ENCODE measurements around the gene PPA2.

DNA sequence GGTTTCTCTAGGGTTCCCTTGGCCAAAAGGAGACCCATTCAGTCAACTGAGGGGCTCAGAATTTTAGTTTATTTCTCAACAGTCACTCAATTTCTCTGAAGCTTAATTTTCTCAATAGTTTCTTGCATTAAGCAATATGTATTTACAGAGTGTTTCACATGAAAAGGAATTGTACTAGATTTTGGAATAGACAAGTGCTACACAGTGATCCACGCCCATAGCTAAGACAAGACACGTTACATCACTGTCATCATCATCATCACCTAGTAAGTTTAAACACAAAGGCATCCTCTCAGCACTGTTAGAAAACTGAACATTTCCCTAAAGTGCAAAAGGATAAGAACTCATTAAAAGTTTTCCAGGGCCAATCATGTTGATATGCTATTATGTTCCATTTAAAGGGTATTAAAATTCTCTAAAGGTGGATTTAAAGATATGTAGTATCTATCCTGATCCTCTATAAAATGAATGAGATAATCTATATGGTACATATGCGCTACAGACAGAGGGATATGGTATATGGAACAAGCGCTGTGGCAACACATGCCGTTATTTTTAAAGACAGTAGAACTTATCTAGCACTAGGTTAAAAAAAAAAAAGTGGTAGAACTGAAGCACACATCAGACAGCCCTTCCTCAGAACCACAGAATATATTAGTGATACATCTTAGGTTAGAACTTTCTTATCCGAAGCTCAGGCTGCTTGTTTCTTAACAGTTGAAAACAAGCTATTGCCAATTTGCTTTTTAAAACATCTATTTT lies 12.1 kb downstream of the PPA2 start:
- TF ChIP-seq CTCF (IDR thresholded peaks at IDR 0.05): no peak
- no peak for TF ChIP-seq POLR2AphosphoS5 (IDR thresholded peaks at IDR 0.05; ENCODE audit: low read depth, low read length)
- TF ChIP-seq TCF7L2 (IDR thresholded peaks at IDR 0.05; ENCODE audit: low read depth, low read length): no peak
- no peak for TF ChIP-seq REST (IDR thresholded peaks at IDR 0.05; ENCODE audit: insufficient read depth in 1 of 2, low read depth in 2 of 2, low read length in 1 of 2)
- TF ChIP-seq SIN3A (IDR thresholded peaks at IDR 0.05; ENCODE audit: borderline replicate concordance, insufficient read depth, low read depth, low read length): no peak
